DND-41 (cell line): ENCODE data around the gene RAD9A.

Source experiments
- EZH2 ChIP-seq: IDR thresholded peaks from 3 replicates; pipeline ENCODE4 v1.6.1; 2012; ENCODE audit warnings: borderline replicate concordance, low read depth, mild to moderate bottlenecking, moderate library complexity, low read length, inconsistent platforms; ENCODE audit not compliant: severe bottlenecking
- TF ChIP-seq, protein P1 (sequence below): IDR thresholded peaks from 2 replicates; pipeline ENCODE4 v1.5.1; 2012; ENCODE audit warnings: borderline replicate concordance, low read length, moderate library complexity, mild to moderate bottlenecking; ENCODE audit not compliant: poor library complexity, severe bottlenecking; ENCODE audit errors: extremely low read depth

DNA sequence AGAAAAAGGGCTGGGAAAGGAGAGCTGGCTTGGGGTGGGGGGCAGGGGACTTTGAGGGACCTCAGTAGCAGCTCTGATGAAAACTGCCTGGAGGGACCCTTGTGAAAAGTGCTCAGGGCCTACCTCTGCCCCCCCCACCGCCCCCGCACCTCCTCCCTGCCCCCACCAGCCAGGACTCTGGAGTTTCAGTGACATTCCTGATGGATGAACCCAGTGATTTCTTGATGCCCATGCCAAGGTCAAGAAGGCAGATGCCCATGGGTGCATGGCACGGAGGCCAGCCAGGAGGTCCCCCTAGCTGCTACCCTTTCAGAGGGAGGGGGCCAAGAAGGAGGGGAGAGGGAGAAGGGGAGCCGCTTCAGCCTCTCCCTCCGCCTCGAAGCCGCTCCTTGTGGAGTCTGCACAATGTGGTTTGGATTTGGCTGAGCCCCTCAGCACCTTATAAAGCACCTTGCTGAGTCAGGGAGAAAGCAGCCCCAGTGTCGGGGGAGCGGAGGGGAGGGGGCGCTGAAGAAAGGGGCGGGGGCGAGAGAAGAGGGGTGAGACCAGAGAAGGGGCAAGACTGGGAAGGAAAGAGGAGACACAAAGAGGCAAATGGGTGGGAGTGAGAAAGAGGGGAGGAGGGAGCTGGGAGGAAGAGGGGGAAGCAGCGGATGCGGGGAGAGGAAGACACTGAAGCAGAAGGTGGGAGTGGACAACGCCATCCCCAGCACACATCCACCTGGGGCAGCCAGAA, 16.3 kb upstream of the RAD9A start:
- TF ChIP-seq, protein P1, sequence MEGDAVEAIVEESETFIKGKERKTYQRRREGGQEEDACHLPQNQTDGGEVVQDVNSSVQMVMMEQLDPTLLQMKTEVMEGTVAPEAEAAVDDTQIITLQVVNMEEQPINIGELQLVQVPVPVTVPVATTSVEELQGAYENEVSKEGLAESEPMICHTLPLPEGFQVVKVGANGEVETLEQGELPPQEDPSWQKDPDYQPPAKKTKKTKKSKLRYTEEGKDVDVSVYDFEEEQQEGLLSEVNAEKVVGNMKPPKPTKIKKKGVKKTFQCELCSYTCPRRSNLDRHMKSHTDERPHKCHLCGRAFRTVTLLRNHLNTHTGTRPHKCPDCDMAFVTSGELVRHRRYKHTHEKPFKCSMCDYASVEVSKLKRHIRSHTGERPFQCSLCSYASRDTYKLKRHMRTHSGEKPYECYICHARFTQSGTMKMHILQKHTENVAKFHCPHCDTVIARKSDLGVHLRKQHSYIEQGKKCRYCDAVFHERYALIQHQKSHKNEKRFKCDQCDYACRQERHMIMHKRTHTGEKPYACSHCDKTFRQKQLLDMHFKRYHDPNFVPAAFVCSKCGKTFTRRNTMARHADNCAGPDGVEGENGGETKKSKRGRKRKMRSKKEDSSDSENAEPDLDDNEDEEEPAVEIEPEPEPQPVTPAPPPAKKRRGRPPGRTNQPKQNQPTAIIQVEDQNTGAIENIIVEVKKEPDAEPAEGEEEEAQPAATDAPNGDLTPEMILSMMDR, result no peak
- no peak for TF ChIP-seq EZH2
